NCI-H2196 treated with DMSO at 0.1 percent for 48 hours (cell line): ENCODE measurements around the gene HCRTR2.
"Not testable (repeated sequence)": the region's sequence is repeated elsewhere in the genome, so short reads cannot be mapped to it uniquely, and the experiment has no call there.

ENCODE experiments used
- DNase-seq: peaks from one replicate; lab custom pipeline; 2025; ENCODE audit not compliant: unreplicated experiment; lab: John Stamatoyannopoulos, UW

The HCRTR2 gene

DNA sequence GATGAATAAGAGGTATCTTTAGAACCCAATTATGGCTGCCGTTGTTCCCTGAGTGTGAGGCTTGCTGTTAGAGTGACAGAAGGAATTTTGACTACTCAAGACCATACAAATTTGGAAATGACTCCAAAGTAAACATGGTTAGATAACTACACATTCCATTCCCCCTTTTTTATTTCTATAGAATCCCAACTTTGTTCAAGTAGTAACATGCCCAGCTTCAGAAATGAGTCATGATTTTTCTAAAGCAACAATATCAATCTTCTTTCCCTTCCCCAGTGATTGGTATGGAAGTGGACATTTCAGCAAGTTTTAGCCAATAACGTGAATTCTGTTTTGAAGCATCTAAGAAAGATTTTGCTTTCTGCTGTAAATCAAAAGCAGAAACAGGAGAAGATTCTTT is 37.8 kb downstream of the HCRTR2 start:
- no peak for DNase-seq

DNA sequence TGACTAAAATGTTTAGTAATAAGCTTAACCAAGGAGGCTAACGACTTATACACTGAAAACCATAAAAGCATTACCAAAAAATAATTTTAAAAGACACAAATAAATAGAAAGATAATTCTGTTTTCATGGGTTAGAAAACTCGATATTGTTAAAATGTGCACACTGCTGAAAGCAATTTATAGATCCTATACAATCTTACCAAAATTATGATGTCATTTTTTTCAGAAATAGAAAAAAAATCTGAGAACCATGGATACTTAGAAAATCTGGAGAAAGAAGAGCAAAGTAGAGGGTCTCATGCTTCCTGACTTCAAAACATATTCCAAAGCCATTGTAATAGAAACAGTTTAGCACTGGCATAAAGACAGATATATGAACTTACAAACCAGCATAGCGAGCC is 46.6 kb downstream of the HCRTR2 start:
- no peak for DNase-seq

DNA sequence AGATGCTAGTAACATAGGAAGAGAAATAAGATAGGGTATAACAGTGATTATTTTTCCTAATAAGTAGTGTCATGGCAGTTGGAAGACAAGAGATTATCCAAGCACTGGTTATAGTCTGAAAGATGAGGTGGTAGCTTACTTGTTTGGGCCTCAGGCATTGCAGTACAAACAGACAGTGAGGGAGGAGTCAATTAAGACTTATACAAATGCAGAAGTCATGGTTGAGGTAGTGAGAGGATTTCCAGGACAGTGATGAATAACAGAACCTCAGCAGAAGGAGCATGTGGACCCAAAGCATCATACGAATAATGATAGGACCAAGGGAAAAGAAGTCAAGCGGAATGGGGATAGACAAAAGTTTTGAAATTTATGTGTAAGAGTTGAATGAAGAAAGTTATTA is 53.5 kb downstream of the HCRTR2 start:
- DNase-seq: no peak

DNA sequence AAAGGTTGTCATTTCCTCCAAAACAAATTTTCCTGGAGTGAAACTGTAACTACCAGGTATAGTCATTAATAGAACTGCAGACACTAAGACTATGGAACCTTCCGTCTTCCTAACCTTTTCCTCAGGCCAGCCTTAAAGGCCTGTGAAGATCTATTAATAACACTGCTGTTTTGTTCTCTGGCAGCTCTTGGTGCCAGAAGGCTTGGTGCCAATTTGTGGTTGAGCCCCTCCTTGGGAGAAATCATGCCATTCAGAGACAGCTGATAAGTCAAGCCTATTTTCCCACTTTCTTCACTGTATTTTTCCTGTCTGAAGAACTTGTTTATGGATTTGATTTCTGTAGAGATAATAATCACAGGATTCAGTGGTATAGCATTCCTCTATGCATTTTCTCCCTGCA is 64.8 kb downstream of the HCRTR2 start:
- no peak for DNase-seq

DNA sequence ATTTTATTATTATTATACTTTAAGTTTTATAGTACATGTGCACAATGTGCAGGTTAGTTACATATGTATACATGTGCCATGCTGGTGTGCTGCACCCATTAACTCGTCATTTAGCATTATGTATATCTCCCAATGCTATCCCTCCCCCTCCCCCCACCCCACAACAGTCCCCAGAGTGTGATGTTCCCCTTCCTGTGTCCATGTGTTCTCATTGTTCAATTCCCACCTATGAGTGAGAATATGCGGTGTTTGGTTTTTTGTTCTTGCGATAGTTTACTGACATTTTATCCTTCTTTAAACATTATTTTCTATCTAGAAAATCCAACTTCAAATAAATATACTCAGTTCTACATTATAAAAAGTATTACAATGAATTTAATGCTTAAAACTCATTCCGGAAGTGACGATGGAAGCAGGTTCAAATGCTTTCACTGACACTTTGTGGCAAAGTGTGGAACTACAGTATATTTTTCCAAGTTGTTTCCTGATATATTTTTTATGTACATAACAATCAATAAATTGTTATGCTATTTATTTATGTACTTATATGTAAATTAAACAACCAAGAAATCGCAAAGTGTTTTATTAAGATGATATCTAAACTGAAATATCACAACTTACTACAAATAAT is 66.8 kb downstream of the HCRTR2 start:
- not testable (repeated sequence) for DNase-seq

- no peak for DNase-seq
Measured at GRCh38 chr6:55250400-55250799, 76.1 kb downstream of the HCRTR2 start.

GRCh38 chr6:55255113-55255512 is 80.8 kb downstream of the HCRTR2 start:
- DNase-seq: no peak

DNA sequence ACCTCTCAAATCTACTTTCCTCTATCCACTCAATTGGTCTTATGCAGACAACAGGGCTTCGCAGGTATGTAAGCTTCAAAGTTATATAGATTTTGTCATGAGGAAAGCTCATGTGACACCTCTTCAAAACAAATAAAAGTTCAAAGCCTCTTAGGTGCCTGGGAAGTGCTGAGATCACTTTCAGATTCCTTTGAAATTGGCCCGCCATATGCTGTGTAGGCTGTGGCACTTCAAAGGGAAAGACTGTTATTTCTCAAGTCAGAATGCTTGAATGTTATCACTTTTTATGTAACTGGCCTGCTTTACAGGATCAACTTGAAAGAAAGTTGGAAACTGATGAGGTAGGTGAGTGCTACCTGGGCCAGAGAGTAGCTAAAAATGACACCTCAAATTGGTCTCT is 85.9 kb downstream of the HCRTR2 start:
- no peak for DNase-seq

GRCh38 chr6:55265409-55266114 is 91.2 kb downstream of the HCRTR2 start:
- DNase-seq: no peak

GRCh38 chr6:55266896-55267295 is 92.6 kb downstream of the HCRTR2 start:
- DNase-seq: no peak

GRCh38 chr6:55276745-55277530 is 102.6 kb downstream of the HCRTR2 start:
- DNase-seq: peak; percentile 4

- no peak for DNase-seq
Measured at GRCh38 chr6:55277646-55278045, 103.3 kb downstream of the HCRTR2 start.

GRCh38 chr6:55281215-55281614 is 106.9 kb downstream of the HCRTR2 start:
- DNase-seq: no peak

DNA sequence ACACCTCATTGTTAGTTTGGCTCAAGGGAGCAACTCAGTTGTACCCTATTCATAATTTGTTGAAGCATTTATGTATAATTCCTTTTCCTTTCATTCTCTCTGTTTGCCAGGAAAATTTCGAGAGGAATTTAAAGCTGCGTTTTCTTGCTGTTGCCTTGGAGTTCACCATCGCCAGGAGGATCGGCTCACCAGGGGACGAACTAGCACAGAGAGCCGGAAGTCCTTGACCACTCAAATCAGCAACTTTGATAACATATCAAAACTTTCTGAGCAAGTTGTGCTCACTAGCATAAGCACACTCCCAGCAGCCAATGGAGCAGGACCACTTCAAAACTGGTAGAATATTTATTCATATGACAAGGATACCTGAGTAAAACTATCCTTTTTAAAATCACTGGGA is 107.8 kb downstream of the HCRTR2 start:
- no peak for DNase-seq

- DNase-seq: no peak
Measured at GRCh38 chr6:55286824-55287223, 112.5 kb downstream of the HCRTR2 start.

GRCh38 chr6:55290736-55291135 is 116.4 kb downstream of the HCRTR2 start:
- DNase-seq: no peak

- no peak for DNase-seq
Measured at GRCh38 chr6:55293116-55293515, 118.8 kb downstream of the HCRTR2 start.

GRCh38 chr6:55297214-55297613 is 122.9 kb downstream of the HCRTR2 start:
- DNase-seq: not testable (repeated sequence)

- no peak for DNase-seq
Measured at GRCh38 chr6:55299286-55299985, 125.1 kb downstream of the HCRTR2 start.

DNA sequence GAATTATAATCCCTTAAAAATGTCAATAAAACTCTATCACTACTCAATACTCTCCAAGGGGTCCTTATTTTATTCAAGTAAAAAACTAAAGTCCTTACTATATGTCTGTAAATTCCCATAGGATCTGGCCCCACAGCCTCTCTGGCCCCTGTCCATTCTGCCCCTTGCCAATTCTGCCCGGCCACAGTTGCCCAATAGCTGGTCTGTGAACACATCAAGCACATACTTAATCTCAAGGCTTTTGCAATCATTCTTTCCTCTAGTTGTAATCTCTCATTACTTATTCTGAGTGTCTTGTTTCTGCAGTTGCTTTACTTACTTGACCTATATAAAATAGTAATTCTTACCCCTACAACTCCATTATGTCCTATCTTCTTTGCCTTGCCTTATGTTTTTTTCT is 130.4 kb downstream of the HCRTR2 start:
- no peak for DNase-seq

GRCh38 chr6:55319961-55320695 is 145.8 kb downstream of the HCRTR2 start:
- no peak for DNase-seq
